GM12891 (cell line): ENCODE measurements around the gene GRIK4.

Source experiments
- POLR2A ChIP-seq: IDR thresholded peaks from 2 replicates; pipeline ENCODE4 v1.6.1; 2011; ENCODE audit warnings: low read depth, low read length, control low read depth
- POLR2AphosphoS5 ChIP-seq: IDR thresholded peaks from 2 replicates; pipeline ENCODE4 v1.6.1; 2011; ENCODE audit warnings: low read depth, low read length, control low read depth
- TAF1 ChIP-seq: IDR thresholded peaks from 2 replicates; pipeline ENCODE4 v1.6.1; 2011; ENCODE audit warnings: low read depth, low read length, control low read depth

DNA sequence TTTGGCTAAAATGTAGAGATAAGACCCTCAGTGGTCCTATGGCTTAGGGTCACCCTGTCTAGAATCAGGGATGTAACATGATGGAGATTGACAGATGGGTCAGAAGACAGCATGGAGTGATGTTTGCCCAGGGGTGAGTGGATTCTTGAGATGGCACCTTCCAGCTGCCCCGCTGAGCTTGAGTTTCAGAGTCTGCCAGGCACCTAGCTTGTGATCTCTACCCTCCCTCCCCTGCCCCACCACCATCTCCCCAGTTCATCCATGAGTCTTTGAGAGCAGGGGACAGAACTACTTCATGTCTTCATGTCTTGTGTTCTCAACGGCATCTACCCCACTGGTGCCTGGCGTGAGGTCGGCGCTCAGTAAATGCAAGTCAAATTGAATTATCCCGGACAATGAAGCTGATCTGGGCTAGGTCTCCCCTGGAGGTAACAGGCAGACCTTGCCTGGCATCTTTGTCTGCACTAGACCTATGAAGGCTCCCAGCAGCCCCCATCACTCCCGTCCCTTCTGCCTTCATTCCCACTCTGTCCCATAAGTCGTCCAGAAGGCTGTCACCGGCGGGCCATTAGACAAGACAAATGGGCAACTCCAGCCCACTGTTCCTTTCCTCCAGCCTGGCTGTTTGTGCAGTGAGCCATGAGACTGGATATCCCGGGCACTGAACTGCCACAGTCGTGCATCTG, 273.2 kb downstream of the GRIK4 start:
- TF ChIP-seq POLR2A (no peak), POLR2AphosphoS5 (no peak), TAF1 (no peak)
